Measurements from ENCODE around the gene DHX29.

DNA sequence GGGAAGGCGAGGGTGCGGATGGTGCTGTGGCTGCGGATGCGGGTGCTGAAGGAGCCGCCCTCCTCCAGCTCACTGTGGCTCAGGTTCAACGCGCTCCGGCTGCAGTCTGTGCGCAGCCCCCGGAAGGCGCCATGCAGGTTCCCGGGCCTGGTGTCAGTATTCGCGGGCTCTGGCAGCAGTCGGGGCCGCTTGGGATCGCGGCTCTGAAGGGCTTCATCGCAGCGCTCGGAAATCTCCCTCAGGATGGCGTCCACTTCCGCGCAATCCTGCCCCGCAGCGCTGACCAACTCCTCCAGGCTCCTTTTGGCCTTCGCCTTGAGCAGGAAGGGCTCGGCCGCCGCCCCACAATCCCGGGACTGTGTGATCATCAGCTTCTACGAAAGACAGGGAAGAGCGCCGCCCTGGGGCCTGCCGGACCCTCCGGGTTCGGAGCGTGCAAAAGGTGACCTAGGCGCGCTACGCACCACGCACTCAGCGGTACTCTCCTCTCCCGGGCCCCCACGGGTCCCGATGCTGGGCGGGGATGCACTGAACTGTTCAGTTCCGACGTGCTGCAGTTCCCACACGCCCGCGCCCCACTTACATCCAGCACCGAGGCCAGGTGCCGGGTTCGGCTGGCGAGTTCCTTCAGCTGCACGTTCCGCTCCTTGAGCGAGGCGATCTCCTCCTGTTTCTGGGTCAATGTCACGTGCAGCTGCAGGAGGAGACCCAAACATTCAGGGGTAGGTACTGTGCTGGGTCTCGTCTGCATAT is 86.9 kb downstream of the DHX29 start:
- TF ChIP-seq, protein P1, sequence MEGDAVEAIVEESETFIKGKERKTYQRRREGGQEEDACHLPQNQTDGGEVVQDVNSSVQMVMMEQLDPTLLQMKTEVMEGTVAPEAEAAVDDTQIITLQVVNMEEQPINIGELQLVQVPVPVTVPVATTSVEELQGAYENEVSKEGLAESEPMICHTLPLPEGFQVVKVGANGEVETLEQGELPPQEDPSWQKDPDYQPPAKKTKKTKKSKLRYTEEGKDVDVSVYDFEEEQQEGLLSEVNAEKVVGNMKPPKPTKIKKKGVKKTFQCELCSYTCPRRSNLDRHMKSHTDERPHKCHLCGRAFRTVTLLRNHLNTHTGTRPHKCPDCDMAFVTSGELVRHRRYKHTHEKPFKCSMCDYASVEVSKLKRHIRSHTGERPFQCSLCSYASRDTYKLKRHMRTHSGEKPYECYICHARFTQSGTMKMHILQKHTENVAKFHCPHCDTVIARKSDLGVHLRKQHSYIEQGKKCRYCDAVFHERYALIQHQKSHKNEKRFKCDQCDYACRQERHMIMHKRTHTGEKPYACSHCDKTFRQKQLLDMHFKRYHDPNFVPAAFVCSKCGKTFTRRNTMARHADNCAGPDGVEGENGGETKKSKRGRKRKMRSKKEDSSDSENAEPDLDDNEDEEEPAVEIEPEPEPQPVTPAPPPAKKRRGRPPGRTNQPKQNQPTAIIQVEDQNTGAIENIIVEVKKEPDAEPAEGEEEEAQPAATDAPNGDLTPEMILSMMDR (tag by site-specific recombination; IDR thresholded peaks at IDR 0.05) = no peak
- TF ChIP-seq ZNF561 (tag by site-specific recombination; IDR thresholded peaks at IDR 0.05; ENCODE audit: borderline replicate concordance) (no peak), YY1 (tag by site-specific recombination; IDR thresholded peaks at IDR 0.05) (no peak), SETDB1 (IDR thresholded peaks at IDR 0.05; ENCODE audit: insufficient read length, low read length) (no peak), ZNF239 (tag by site-specific recombination; IDR thresholded peaks at IDR 0.05) (no peak), ELK4 (IDR thresholded peaks at IDR 0.05; ENCODE audit: borderline replicate concordance, low read depth, low read length) (no peak), ZNF335 (tag by site-specific recombination; conservative IDR thresholded peaks at IDR 0.05) (no peak)
- TF ChIP-seq, protein P2, sequence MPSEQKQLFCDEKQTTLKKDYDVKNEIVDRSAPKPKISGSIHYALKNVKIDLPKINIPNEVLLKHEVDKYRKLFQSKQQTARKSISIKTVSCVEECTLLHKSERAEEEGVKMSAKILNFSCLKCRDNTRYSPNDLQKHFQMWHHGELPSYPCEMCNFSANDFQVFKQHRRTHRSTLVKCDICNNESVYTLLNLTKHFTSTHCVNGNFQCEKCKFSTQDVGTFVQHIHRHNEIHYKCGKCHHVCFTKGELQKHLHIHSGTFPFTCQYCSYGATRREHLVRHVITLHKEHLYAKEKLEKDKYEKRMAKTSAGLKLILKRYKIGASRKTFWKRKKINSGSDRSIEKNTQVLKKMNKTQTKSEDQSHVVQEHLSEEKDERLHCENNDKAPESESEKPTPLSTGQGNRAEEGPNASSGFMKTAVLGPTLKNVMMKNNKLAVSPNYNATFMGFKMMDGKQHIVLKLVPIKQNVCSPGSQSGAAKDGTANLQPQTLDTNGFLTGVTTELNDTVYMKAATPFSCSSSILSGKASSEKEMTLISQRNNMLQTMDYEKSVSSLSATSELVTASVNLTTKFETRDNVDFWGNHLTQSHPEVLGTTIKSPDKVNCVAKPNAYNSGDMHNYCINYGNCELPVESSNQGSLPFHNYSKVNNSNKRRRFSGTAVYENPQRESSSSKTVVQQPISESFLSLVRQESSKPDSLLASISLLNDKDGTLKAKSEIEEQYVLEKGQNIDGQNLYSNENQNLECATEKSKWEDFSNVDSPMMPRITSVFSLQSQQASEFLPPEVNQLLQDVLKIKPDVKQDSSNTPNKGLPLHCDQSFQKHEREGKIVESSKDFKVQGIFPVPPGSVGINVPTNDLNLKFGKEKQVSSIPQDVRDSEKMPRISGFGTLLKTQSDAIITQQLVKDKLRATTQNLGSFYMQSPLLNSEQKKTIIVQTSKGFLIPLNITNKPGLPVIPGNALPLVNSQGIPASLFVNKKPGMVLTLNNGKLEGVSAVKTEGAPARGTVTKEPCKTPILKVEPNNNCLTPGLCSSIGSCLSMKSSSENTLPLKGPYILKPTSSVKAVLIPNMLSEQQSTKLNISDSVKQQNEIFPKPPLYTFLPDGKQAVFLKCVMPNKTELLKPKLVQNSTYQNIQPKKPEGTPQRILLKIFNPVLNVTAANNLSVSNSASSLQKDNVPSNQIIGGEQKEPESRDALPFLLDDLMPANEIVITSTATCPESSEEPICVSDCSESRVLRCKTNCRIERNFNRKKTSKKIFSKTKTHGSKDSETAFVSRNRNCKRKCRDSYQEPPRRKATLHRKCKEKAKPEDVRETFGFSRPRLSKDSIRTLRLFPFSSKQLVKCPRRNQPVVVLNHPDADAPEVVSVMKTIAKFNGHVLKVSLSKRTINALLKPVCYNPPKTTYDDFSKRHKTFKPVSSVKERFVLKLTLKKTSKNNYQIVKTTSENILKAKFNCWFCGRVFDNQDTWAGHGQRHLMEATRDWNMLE (tag by site-specific recombination; conservative IDR thresholded peaks at IDR 0.05; ENCODE audit: low read depth) = no peak

Measured in HEK293 (cell line).